ENCODE results near the gene IQCN. TPM values are rescaled to one million over a fixed set of nuclear protein-coding genes. Genes with fewer than 3 reads are reported as not detected.

The IQCN gene
- total and polyA plus RNA-seq, 2 experiments from 2014 or later = 0.35 TPM; not detected in 1

DNA sequence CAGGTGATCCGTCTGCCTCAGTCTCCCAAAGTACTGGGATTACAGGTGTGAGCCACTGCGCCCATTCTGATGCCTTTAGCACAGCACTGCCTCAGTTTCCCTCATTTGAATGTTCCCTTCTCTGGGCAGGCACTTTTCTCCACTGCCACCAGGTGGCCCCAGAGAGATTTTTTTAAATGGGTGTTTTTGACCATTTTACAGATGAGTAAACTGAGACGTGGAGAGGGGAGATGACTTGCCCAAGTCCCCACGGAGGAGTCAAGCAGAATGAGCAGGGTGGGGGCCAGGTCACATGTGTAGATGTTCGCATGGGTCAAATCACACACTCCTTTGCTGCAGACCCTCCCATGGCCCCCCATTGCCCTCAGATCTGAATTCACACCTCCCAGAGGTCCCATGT is 44.8 kb downstream of the IQCN start:
- Mint-ChIP-seq H3K27me3 (ENCODE audit: insufficient read depth, low read depth, poor library complexity) (peaks cover 47% of the 10 kb centered on the region), H3K36me3 (ENCODE audit: low read depth) (no peaks in the 10 kb centered on the region; the same call in 1 of the 3 replicates), H3K9me3 (no peaks in the 10 kb centered on the region; the same call in 1 of the 3 replicates), H3K27ac (no peak overlapping the region), H3K4me3 (peak overlapping the region; percentile 5; the same call in 1 of the 3 replicates), H3K4me1 (peaks cover 50% of the 10 kb centered on the region)
- Histone ChIP-seq H4K20me1 (replicated peaks; ENCODE audit: insufficient read depth) (no peaks in the 10 kb centered on the region), H3K27me3 (ENCODE audit: insufficient read depth) (peaks cover 27% of the 10 kb centered on the region), H3K36me3 (ENCODE audit: insufficient read depth) (no peaks in the 10 kb centered on the region), H2AFZ (no peak overlapping the region), H3K9me2 (ENCODE audit: insufficient read depth) (no peaks in the 10 kb centered on the region), H3K27ac (ENCODE audit: low read depth) (no peak overlapping the region), H3F3A (replicated peaks; ENCODE audit: low read depth) (peaks cover 49% of the 10 kb centered on the region), H3K4me3 (no peak overlapping the region), H3K4me2 (no peak overlapping the region), H3K4me1 (ENCODE audit: insufficient read depth) (peaks cover 29% of the 10 kb centered on the region), H3K79me2 (replicated peaks; ENCODE audit: insufficient read depth) (no peaks in the 10 kb centered on the region)
- TF ChIP-seq, protein P1, sequence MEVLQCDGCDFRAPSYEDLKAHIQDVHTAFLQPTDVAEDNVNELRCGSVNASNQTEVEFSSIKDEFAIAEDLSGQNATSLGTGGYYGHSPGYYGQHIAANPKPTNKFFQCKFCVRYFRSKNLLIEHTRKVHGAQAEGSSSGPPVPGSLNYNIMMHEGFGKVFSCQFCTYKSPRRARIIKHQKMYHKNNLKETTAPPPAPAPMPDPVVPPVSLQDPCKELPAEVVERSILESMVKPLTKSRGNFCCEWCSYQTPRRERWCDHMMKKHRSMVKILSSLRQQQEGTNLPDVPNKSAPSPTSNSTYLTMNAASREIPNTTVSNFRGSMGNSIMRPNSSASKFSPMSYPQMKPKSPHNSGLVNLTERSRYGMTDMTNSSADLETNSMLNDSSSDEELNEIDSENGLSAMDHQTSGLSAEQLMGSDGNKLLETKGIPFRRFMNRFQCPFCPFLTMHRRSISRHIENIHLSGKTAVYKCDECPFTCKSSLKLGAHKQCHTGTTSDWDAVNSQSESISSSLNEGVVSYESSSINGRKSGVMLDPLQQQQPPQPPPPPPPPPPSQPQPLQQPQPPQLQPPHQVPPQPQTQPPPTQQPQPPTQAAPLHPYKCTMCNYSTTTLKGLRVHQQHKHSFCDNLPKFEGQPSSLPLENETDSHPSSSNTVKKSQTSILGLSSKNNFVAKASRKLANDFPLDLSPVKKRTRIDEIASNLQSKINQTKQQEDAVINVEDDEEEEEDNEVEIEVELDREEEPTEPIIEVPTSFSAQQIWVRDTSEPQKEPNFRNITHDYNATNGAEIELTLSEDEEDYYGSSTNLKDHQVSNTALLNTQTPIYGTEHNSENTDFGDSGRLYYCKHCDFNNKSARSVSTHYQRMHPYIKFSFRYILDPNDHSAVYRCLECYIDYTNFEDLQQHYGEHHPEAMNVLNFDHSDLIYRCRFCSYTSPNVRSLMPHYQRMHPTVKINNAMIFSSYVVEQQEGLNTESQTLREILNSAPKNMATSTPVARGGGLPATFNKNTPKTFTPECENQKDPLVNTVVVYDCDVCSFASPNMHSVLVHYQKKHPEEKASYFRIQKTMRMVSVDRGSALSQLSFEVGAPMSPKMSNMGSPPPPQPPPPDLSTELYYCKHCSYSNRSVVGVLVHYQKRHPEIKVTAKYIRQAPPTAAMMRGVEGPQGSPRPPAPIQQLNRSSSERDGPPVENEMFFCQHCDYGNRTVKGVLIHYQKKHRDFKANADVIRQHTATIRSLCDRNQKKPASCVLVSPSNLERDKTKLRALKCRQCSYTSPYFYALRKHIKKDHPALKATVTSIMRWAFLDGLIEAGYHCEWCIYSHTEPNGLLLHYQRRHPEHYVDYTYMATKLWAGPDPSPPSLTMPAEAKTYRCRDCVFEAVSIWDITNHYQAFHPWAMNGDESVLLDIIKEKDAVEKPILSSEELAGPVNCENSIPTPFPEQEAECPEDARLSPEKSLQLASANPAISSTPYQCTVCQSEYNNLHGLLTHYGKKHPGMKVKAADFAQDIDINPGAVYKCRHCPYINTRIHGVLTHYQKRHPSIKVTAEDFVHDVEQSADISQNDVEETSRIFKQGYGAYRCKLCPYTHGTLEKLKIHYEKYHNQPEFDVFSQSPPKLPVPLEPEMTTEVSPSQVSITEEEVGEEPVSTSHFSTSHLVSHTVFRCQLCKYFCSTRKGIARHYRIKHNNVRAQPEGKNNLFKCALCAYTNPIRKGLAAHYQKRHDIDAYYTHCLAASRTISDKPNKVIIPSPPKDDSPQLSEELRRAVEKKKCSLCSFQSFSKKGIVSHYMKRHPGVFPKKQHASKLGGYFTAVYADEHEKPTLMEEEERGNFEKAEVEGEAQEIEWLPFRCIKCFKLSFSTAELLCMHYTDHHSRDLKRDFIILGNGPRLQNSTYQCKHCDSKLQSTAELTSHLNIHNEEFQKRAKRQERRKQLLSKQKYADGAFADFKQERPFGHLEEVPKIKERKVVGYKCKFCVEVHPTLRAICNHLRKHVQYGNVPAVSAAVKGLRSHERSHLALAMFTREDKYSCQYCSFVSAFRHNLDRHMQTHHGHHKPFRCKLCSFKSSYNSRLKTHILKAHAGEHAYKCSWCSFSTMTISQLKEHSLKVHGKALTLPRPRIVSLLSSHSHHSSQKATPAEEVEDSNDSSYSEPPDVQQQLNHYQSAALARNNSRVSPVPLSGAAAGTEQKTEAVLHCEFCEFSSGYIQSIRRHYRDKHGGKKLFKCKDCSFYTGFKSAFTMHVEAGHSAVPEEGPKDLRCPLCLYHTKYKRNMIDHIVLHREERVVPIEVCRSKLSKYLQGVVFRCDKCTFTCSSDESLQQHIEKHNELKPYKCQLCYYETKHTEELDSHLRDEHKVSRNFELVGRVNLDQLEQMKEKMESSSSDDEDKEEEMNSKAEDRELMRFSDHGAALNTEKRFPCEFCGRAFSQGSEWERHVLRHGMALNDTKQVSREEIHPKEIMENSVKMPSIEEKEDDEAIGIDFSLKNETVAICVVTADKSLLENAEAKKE (CRISPR knock-in tag; IDR thresholded peaks at IDR 0.05) = no peak
- TF ChIP-seq, protein P2, sequence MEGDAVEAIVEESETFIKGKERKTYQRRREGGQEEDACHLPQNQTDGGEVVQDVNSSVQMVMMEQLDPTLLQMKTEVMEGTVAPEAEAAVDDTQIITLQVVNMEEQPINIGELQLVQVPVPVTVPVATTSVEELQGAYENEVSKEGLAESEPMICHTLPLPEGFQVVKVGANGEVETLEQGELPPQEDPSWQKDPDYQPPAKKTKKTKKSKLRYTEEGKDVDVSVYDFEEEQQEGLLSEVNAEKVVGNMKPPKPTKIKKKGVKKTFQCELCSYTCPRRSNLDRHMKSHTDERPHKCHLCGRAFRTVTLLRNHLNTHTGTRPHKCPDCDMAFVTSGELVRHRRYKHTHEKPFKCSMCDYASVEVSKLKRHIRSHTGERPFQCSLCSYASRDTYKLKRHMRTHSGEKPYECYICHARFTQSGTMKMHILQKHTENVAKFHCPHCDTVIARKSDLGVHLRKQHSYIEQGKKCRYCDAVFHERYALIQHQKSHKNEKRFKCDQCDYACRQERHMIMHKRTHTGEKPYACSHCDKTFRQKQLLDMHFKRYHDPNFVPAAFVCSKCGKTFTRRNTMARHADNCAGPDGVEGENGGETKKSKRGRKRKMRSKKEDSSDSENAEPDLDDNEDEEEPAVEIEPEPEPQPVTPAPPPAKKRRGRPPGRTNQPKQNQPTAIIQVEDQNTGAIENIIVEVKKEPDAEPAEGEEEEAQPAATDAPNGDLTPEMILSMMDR (conservative IDR thresholded peaks at IDR 0.05; ENCODE audit: low read depth in 2 of 2) = peak; percentile 55 to 90
- TF ChIP-seq, protein P3, sequence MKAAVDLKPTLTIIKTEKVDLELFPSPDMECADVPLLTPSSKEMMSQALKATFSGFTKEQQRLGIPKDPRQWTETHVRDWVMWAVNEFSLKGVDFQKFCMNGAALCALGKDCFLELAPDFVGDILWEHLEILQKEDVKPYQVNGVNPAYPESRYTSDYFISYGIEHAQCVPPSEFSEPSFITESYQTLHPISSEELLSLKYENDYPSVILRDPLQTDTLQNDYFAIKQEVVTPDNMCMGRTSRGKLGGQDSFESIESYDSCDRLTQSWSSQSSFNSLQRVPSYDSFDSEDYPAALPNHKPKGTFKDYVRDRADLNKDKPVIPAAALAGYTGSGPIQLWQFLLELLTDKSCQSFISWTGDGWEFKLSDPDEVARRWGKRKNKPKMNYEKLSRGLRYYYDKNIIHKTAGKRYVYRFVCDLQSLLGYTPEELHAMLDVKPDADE (IDR thresholded peaks at IDR 0.05) = no peak
- DNase-seq (ENCODE audit: low spot score) = peak; percentile 61
- no peak for ATAC-seq
